GM18502 (cell line): ENCODE measurements around the gene CXorf65.

Experiments
- ATAC-seq: cut with Tn5 transposase; IDR thresholded peaks from one replicate; pipeline ENCODE4 v1.9.1; 2021; ENCODE audit warnings: mild to moderate bottlenecking; ENCODE audit not compliant: unreplicated experiment, poor library complexity

CXorf65 gene

GRCh38 chrX:71068044-71068918 is 38.3 kb downstream of the CXorf65 start, which contains the start of gene SNX12:
TSS of gene SNX12 (minus strand) at chrX:71068334. CDS start at chrX:71068306, 28 bp downstream.
- peak; percentile 95 for ATAC-seq

GRCh38 chrX:71067712-71068043 is 38.9 kb downstream of the CXorf65 start:
- ATAC-seq = peak; percentile 7

GRCh38 chrX:71067089-71067488 is 39.5 kb downstream of the CXorf65 start:
- no peak for ATAC-seq

DNA sequence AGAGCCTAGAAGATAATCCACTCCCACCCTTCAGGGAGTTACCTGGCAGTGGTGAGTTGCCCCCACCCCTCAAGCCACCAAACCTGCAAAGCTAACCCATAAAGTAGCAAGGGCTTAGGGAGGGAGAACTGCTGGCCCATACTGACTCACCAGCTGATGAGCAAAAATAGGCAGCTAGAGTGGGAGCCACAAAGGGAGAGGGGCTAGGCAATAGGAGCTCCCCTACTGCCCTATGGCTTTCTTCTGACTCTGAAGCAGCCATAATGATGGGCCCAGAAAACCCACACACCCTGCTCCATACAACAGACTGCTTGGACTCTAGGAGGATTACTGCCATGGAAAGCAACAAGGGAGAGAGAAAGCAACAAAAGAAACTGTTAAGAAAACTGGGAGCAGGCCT is 46.4 kb downstream of the CXorf65 start:
- ATAC-seq = no peak

DNA sequence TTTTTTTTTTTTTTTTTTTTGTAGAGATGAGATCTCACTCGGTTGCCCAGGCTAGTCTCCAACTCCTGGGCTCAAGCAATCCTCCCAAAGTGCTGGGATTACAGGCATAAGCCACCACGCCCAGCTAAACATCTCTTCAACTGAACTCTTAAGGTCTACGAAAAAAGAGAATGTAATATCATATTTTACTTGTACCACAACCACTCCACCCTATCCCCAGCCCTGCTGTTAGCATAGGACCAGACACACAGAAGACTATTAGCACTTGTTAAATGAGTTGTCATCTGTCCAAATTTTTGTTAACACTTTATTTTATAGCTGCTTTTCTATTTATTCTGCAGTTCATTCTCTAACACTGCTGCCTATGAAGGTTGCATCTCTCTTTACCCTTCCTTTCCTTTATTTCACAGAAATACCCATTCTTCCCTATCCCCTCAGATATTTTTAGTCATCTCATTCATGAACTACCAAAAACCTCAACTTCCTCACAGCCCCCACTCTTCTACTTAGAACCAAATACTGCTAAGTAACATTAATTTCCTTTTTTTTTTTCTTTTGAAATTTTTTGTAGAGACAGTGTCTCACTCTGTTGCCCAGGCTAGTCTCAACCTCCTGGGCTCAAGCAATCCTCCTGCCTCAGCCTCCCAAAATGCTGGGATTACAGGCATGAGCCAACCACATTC is 48.6 kb downstream of the CXorf65 start:
- no peak for ATAC-seq

DNA sequence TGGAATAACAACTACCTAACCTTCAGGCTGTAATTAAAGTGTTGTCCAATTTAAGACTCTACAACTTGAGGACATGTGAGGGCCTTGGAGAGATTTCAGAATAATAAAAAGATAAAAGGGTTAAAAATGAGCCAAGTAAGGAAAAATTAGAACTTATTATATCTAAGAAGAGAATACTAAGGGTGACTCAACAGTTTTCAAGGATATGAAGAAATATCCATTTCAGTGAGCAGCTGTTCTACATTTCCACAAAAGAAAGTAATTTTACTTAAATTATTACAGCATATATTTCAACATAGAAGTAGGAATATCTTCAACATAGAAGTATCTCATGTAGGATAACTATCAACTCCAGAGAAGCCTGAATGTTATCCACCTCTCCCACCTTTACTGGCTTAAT is 49.7 kb downstream of the CXorf65 start:
- no peak for ATAC-seq
